Activated CD8-positive, alpha-beta memory T cell treated with anti-CD3 and anti-CD28 coated beads for 48 hours (primary cell): ENCODE results near the gene DNAJA3.

Experiments used
- DNase-seq, 3 experiments: peaks; one replicate each; pipeline ENCODE4 v3.0.0-alpha.2; 2020; ENCODE audit warnings: low read depth in 2 of 3, low spot score in 2 of 3

Gene DNAJA3

GRCh38 chr16:4472880-4473279 is 47.2 kb downstream of the DNAJA3 start:
- DNase-seq, result no peak

- peak; percentile 68 to 86 (median 79) for DNase-seq
Observed at GRCh38 chr16:4474192-4474961, 48.7 kb downstream of the DNAJA3 start, which contains the start of gene NMRAL1. Gene NMRAL1, minus strand, starts transcription at chr16:4474625. Its CDS starts 493 bp downstream, at chr16:4474132.

GRCh38 chr16:4475880-4476788 is 50.5 kb downstream of the DNAJA3 start, which contains the start of gene HMOX2:
Gene HMOX2, plus strand, starts transcription at chr16:4476398. Its CDS starts 29,127 bp downstream, at chr16:4505525.
- peak; percentile 85 to 94 (median 91) for DNase-seq

- no peak for DNase-seq
Observed at GRCh38 chr16:4477966-4478365, 52.3 kb downstream of the DNAJA3 start.

GRCh38 chr16:4481526-4481925 is 55.9 kb downstream of the DNAJA3 start:
- no peak for DNase-seq

GRCh38 chr16:4481963-4482362 is 56.3 kb downstream of the DNAJA3 start:
- DNase-seq, result no peak

- DNase-seq, result no peak
Observed at GRCh38 chr16:4486126-4486893, 60.6 kb downstream of the DNAJA3 start.

GRCh38 chr16:4487955-4488498 is 62.4 kb downstream of the DNAJA3 start:
- no peak for DNase-seq

GRCh38 chr16:4488499-4488967 is 62.9 kb downstream of the DNAJA3 start:
- DNase-seq, result no peak

GRCh38 chr16:4489030-4489429 is 63.4 kb downstream of the DNAJA3 start:
- no peak for DNase-seq

GRCh38 chr16:4491898-4492297 is 66.2 kb downstream of the DNAJA3 start:
- no peak for DNase-seq

- no peak for DNase-seq
Observed at GRCh38 chr16:4494746-4495490, 69.2 kb downstream of the DNAJA3 start.

GRCh38 chr16:4495766-4496165 is 70.1 kb downstream of the DNAJA3 start:
- no peak for DNase-seq

GRCh38 chr16:4496305-4496704 is 70.6 kb downstream of the DNAJA3 start:
- DNase-seq, result no peak

GRCh38 chr16:4498546-4499195 is 73.0 kb downstream of the DNAJA3 start:
- DNase-seq, result no peak

- DNase-seq, result no peak
Observed at GRCh38 chr16:4499196-4499555, 73.5 kb downstream of the DNAJA3 start.

- DNase-seq, result no peak
Observed at GRCh38 chr16:4500272-4500671, 74.6 kb downstream of the DNAJA3 start.

- no peak for DNase-seq
Observed at GRCh38 chr16:4501071-4501478, 75.4 kb downstream of the DNAJA3 start.

GRCh38 chr16:4505356-4506147 is 79.9 kb downstream of the DNAJA3 start:
- peak in 2 of 3 experiments; percentile 40 to 45 for DNase-seq
